Diencephalon (tissue), 1 donor: ENCODE data around the gene DDX43. TPM values are rescaled to one million over a fixed set of nuclear protein-coding genes. Genes with fewer than 3 reads are reported as not detected.

Source experiments
- small RNA-seq: library from RNA; depleted of rRNA; stranded (forward); fragments of <200 nt; gene quantifications from one replicate; pipeline ENCODE3, GENCODE V24; 2014
- total RNA-seq: library from RNA; depleted of rRNA; stranded (reverse); fragments of >200 nt; gene quantifications from one replicate; pipeline ENCODE4 v1.2.3, GENCODE V29; 2014

The DDX43 gene
- total RNA-seq = 0.46 TPM

DNA sequence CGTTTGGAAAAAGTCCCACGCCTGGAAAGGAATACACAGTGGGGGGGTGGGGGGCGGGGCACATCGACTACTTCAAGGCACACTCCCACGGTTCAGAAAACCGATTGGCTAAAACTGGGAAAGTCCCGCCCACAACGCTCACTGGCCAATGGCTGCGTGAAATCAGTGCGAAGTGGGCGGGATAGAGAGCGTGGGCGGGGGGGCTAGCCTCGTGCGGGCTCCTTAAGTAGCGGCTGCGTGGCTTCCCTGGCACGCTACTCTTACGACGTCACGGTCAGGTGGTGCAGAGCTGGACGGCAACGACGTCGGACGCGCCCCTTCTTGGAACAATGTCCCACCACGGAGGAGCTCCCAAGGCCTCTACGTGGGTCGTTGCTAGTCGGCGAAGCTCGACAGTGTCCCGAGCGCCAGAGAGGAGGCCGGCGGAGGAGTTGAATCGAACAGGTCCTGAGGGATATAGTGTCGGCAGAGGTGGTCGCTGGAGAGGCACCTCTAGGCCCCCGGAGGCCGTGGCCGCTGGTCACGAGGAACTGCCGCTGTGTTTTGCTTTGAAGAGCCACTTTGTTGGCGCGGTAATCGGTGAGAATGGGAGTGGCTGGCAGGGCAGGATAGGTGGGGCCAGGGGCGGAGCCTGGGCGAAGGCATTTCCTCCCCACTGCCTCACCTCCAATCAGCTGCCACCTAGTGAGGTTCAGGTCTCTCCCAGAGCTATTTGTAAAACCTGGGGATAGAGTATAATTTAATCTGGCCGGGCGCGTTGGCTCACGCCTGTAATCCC is at the start of gene DDX43:
TSS of gene DDX43 (plus strand) at position 252 of the 778 bp plus-strand sequence. CDS start at position 330, 78 bp downstream.

GRCh38 chr6:73353636-73354593 is 40.7 kb upstream of the DDX43 start, which contains the start of gene DPPA5:
DPPA5 (minus strand) TSS chr6:73354276; CDS start chr6:73354225, 51 bp downstream.

DNA sequence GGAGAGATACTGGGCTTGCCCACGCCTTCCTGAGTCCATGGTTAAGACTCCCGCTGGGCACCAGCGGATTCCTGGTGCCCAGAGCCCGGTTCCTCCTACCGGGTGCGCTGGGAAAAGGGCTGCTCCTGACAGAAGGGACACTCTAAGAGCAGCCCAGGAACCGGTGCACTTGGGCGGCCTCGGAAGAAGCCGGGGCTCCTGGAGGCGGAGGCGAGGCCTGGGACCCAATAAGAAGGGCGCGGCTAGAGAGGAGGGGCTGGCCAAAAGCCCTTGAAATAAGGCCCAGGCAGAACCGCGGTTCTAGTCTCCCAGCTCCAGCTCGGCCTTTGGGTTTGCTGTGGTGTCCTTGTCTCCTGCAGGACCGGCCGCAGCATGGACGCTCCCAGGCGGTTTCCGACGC is 32.3 kb upstream of the DDX43 start, which contains the start of gene KHDC3L:
TSS of gene KHDC3L (plus strand) at position 301 of the 400 bp plus-strand sequence. CDS start at position 373, 72 bp downstream.

DNA sequence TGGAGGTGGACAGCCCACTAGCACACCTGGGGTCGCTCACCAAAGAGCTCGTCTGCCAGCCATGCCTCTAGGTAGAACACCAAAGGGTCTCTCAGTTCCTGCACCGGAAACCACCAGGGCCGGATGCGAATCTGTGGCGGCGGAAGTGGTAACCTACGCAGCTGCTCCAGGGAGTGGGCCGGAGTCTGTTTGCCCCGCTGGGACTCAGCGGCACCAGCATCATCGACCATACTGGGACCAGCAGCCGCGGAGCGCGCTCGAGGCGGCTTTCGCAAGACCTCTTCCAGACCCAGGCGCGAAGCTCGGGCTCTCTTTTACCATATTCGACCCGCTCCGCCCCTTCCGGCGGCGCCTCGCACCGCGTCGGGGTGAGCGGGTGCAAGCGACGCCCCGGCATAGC is 25.1 kb upstream of the DDX43 start, which contains the start of gene OOEP:
TSS of gene OOEP (minus strand) at position 335 of the 400 bp plus-strand sequence. CDS start at position 230, 105 bp downstream.

DNA sequence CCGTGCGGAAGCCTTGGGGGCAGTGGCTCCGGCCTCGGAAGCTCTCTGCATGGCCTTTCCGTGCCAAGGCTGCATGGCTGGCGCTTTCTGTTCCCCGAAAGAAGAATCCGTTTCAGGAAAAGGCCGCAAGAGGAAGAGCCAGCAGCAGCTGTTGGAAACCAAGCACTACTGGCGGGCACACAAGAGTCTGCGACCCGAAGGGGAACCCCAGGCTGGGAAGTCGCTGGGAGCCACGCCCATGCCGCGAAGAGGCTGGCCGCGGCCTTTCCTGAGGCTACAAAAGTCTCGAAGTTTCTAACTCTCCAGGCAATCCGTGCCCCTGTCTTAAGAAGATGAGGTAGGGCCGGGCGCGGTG is 57.5 kb downstream of the DDX43 start, which contains the start of gene CGAS:
TSS of gene CGAS (minus strand) at position 191 of the 355 bp plus-strand sequence. CDS start at position 75, 116 bp downstream.

DNA sequence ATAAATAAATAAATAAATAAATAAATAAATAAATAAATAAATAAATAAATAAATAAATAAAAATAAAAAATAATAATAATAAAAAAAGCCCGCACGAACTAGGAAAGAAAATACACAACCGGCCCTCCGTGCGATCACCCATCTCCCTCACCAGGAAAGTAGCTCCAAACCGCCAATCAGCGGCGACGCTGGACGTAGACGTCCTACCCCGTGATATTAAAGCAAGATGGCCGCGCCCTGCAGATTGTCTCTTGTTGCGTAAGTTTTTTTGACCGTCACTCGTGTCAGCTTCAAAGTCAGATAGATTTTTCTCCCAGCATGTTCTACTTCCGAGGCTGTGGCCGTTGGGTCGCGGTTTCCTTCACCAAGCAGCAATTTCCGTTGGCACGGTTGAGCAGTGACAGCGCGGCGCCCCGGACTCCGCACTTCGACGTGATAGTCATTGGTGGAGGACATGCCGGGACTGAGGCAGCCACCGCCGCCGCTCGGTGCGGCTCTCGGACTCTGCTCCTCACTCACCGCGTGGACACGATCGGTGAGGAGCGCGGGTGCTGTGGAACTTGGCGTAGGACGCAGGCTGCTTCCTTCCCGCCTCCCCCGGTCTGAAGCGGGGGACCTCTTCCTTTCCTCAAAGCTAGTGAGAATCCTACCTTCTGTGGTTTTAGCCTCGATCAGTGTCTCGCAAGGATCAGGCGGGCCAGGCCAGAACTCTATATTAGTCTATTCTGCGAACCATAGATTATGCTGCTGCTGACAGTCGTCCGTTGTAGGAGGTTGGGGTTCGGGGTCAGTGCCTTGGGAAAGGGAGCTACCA is 67.1 kb downstream of the DDX43 start, which contains the start of gene MTO1:
TSS of gene MTO1 (plus strand) at position 201 of the 814 bp plus-strand sequence. CDS start at position 319, 118 bp downstream.

Small RNAs within 50 kb of the gene (small RNA-seq; reads per million reads assigned to genes)
- not detected for gene RNU6-975P
- not detected for gene RPL39P3

Other genes with a start within 250 kb of the DDX43 start
- gene KHDC1L, start 169.3 kb upstream of the DDX43 start, total RNA-seq = 0.69 TPM
- 7.8 TPM for gene KHDC1, start 131.6 kb upstream of the DDX43 start, total RNA-seq
- gene DPPA5, start 40.6 kb upstream of the DDX43 start, total RNA-seq = not detected
- not detected for gene KHDC3L, start 32.2 kb upstream of the DDX43 start, total RNA-seq
- gene OOEP, start 24.9 kb upstream of the DDX43 start, total RNA-seq = not detected
- 1.6 TPM for gene CGAS, start 57.5 kb downstream of the DDX43 start, total RNA-seq
- 26.8 TPM for gene MTO1, start 66.9 kb downstream of the DDX43 start, total RNA-seq
- 13,490 TPM for gene EEF1A1, start 126.2 kb downstream of the DDX43 start, total RNA-seq